Activated naive CD8-positive, alpha-beta T cell treated with anti-CD3 and anti-CD28 coated beads, Interleukin-2, amount 10 ng/mL, durations not matched to agents 7 days and 5 days (primary cell): ENCODE data around the gene RASA4. TPM values are rescaled to one million over a fixed set of nuclear protein-coding genes. Genes with fewer than 3 reads are reported as not detected.
"Not testable (repeated sequence)": the region's sequence is repeated elsewhere in the genome, so short reads cannot be mapped to it uniquely, and the experiment has no call there.

Source experiments
- ATAC-seq: fragments of 150-1000 bp; cut with Tn5 transposase; one replicate; pipeline ENCODE4 v1.10.0; 2021; ENCODE audit warnings: low read depth, moderate library complexity
- POLR2A ChIA-PET: fragments of 350-600 bp; sonication (Branson Sonifier 250); formaldehyde crosslinking; loops from one replicate; lab custom pipeline; 2021; ENCODE audit warnings: antibody characterized with exemption; lab: Charles Lee
- DNase-seq: peaks from one replicate; pipeline ENCODE4 v3.0.0; 2021
- H3K27ac Mint-ChIP-seq: one replicate; pipeline ENCODE4 v1.8.0; 2022; ENCODE audit warnings: mild to moderate bottlenecking, mixed read lengths
- H3K27me3 Mint-ChIP-seq: one replicate; pipeline ENCODE4 v1.8.0; 2022; ENCODE audit warnings: mild to moderate bottlenecking, moderate library complexity, mixed read lengths
- H3K36me3 Mint-ChIP-seq: one replicate; pipeline ENCODE4 v1.8.0; 2021; ENCODE audit warnings: mild to moderate bottlenecking, mixed read lengths
- H3K4me1 Mint-ChIP-seq: one replicate; pipeline ENCODE4 v1.8.0; 2021; ENCODE audit warnings: mixed read lengths
- H3K4me3 Mint-ChIP-seq: one replicate; pipeline ENCODE4 v1.8.0; 2022; ENCODE audit warnings: mild to moderate bottlenecking, moderate library complexity, mixed read lengths
- H3K9me3 Mint-ChIP-seq: one replicate; pipeline ENCODE4 v1.8.0; 2021; ENCODE audit warnings: mixed read lengths
- total RNA-seq, 2 experiments: library from RNA; stranded (reverse); gene quantifications; one replicate each; pipeline ENCODE4 v1.2.3, GENCODE V29; 2021

Gene RASA4
- total RNA-seq, 2 experiments from 2014 or later = 40.5 to 43.2 TPM

DNA sequence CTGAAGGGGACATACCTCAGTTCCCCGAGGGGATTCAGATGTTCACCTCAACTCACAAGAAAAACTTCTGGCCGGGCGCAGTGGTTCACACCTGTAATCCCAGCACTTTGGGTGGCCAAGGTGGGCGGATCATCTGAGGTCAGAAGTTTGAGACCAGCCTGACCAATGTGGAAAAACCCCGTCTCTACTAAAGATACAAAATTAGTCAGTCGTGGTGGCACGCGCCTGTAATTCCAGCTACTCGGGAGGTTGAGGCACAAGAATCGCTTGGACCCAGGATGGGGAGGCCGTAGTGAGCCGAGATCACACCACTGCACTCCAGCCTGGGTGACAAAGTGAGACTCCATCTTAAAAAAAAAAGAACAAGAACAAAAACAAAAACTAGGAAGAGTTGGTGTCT is 71.3 kb downstream of the RASA4 start:
- ATAC-seq, POLR2A ChIA-PET, H3K27ac Mint-ChIP-seq: not testable (repeated sequence)

DNA sequence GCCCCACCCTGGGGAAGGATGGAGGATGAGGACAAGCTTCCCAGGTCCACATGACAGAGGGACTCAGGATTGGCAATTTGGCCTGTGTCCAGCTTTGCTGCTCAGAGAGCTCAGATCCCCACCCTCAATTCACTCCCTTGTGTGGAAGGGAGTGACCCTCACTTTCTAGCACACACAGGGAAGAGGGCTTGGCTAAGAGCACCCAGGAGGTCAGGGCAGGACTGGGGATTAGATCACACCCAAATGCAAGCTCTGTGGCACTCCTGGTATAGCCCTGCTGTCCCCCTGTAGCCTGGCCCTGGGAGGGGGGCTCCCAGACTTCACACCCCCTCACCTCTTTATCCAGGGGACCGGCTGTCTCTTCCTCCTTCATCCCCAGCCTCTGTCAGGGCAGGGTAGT is 72.2 kb downstream of the RASA4 start:
- DNase-seq, POLR2A ChIA-PET, ATAC-seq, H3K4me3 Mint-ChIP-seq, H3K27me3 Mint-ChIP-seq, H3K4me1 Mint-ChIP-seq, H3K27ac Mint-ChIP-seq, H3K36me3 Mint-ChIP-seq, H3K9me3 Mint-ChIP-seq: not testable (repeated sequence)

More for the DNA sequence above, 71.3 kb downstream of the RASA4 start:
- not testable (repeated sequence) for H3K4me3 Mint-ChIP-seq, H3K36me3 Mint-ChIP-seq, H3K9me3 Mint-ChIP-seq, H3K27me3 Mint-ChIP-seq, H3K4me1 Mint-ChIP-seq, DNase-seq

DNA sequence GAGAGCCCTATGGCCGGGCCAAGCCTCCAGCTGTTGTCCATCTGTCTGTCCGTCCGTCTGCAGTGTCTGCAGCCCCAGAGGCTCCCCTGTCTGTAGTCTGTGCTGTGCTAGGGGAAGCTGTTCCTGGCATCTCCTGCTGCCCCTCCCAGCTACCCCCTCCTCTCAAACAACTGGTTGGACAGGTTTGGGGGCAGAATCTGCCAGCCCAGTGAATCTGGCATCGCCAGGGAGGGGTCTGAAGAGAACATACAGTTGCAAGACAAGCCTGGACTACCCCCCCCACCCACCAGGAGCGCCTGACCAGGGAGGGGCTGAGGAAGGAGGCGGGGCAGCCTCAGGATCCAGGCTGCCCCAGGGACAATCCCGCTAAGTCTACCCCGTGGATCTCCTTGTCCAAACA is 73.0 kb downstream of the RASA4 start, which contains the start of gene UPK3BL2:
TSS of gene UPK3BL2 (minus strand) at position 101 of the 400 bp plus-strand sequence. CDS start at position 41, 60 bp downstream.
- POLR2A ChIA-PET, H3K36me3 Mint-ChIP-seq, H3K9me3 Mint-ChIP-seq, DNase-seq, ATAC-seq, H3K27me3 Mint-ChIP-seq, H3K27ac Mint-ChIP-seq, H3K4me1 Mint-ChIP-seq, H3K4me3 Mint-ChIP-seq: not testable (repeated sequence)

DNA sequence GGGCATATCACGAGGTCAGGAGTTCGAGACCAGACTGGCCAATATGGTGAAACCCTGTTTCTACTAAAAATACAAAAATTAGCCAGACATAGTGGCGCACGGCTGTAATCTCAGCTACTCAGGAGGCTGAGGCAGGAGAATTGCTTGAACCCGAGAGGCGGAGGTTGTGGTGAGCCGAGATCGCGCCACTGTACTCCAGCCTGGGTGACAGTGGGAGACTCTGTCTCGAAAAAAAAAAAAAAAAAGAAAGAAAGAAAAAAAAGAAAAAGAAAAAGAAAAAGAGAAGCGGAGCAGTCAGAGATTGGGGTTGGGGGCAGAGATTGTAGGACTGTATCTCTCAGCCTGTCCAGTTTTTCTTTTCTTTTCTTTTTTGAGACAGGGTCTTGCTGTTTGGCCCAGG is 73.8 kb downstream of the RASA4 start:
- H3K9me3 Mint-ChIP-seq, POLR2A ChIA-PET, H3K4me3 Mint-ChIP-seq, H3K36me3 Mint-ChIP-seq, H3K27ac Mint-ChIP-seq, H3K4me1 Mint-ChIP-seq, H3K27me3 Mint-ChIP-seq, ATAC-seq, DNase-seq: not testable (repeated sequence)

GRCh38 chr7:102542083-102542482 is 74.5 kb downstream of the RASA4 start:
- H3K27me3 Mint-ChIP-seq, H3K4me3 Mint-ChIP-seq, ATAC-seq, H3K27ac Mint-ChIP-seq, H3K36me3 Mint-ChIP-seq, H3K9me3 Mint-ChIP-seq, H3K4me1 Mint-ChIP-seq, POLR2A ChIA-PET, DNase-seq: not testable (repeated sequence)

DNA sequence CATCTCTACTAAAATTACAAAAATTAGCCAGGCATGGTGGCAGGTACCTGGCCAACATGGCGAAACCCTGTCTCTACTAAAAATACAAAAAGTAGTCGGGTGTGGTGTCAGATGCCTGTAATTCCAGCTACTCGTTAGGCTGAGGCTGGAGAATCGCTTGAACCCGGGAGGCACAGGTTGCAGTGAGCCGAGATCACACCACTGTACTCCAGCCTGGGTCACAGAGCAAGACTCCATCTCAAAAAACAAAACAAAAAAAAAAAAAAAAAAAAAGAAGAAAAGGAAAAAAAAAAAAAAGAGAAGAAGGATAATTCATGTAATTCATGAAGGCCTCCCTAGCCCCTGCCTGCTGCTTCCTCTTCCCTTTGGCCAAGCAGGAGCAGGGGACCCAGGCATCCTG is 76.0 kb downstream of the RASA4 start:
- H3K4me3 Mint-ChIP-seq, H3K27me3 Mint-ChIP-seq, DNase-seq, H3K27ac Mint-ChIP-seq, ATAC-seq, POLR2A ChIA-PET, H3K9me3 Mint-ChIP-seq, H3K4me1 Mint-ChIP-seq, H3K36me3 Mint-ChIP-seq: not testable (repeated sequence)

GRCh38 chr7:102535062-102535615 is 81.4 kb downstream of the RASA4 start:
- H3K27me3 Mint-ChIP-seq, H3K36me3 Mint-ChIP-seq, H3K4me3 Mint-ChIP-seq, H3K9me3 Mint-ChIP-seq, H3K27ac Mint-ChIP-seq, ATAC-seq, POLR2A ChIA-PET, H3K4me1 Mint-ChIP-seq, DNase-seq: not testable (repeated sequence)

DNA sequence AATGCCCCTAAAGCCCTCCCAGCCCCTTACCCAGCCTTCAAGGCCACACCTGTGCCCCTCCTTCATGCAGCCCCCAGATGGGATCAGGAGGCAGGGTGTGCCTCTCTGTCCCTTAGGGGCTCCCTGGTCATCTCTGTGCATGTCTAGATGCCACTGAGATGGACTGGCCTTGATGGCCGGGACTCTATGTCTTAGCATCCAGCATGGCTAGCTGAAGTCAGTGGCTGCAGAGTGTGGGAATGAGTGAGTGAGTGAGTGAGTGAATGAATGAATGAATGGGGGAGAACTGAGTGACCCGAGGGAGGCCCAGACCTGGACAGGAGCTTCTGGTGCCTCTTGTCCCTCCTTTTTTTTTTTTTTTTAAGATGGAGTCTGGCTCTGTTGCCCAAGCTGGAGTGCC is 84.4 kb downstream of the RASA4 start:
- H3K9me3 Mint-ChIP-seq, H3K27me3 Mint-ChIP-seq, H3K4me3 Mint-ChIP-seq, ATAC-seq, DNase-seq, H3K36me3 Mint-ChIP-seq, H3K27ac Mint-ChIP-seq, H3K4me1 Mint-ChIP-seq, POLR2A ChIA-PET: not testable (repeated sequence)

DNA sequence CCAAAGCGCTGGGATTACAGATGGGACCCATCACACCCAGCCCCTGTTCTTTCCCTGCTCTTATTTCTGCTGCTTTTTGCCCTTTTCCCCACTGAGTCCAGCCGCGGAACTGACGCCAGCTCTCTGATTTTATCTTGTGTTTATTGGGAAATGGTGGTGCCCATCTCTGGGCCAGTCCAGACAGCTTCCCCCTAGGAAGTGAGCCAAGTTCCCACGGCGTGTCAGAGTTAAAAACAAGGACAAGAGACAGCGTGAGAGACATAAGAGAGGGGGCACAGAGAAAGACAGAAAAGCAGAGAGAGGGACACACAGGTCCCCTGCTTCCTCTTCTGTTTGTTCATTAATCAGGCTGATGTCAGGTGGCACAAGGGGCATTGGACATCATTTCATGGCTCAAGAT is 85.0 kb downstream of the RASA4 start:
- H3K27ac Mint-ChIP-seq, H3K4me1 Mint-ChIP-seq, POLR2A ChIA-PET, H3K9me3 Mint-ChIP-seq, DNase-seq, H3K27me3 Mint-ChIP-seq, H3K4me3 Mint-ChIP-seq, H3K36me3 Mint-ChIP-seq, ATAC-seq: not testable (repeated sequence)

GRCh38 chr7:102527822-102528793 is 88.4 kb downstream of the RASA4 start:
- H3K27ac Mint-ChIP-seq, H3K36me3 Mint-ChIP-seq, H3K9me3 Mint-ChIP-seq, H3K27me3 Mint-ChIP-seq, H3K4me3 Mint-ChIP-seq, POLR2A ChIA-PET, ATAC-seq, H3K4me1 Mint-ChIP-seq, DNase-seq: not testable (repeated sequence)

GRCh38 chr7:102527182-102527581 is 89.4 kb downstream of the RASA4 start:
- POLR2A ChIA-PET, H3K4me1 Mint-ChIP-seq, DNase-seq, H3K27ac Mint-ChIP-seq, H3K9me3 Mint-ChIP-seq, H3K4me3 Mint-ChIP-seq, ATAC-seq, H3K36me3 Mint-ChIP-seq, H3K27me3 Mint-ChIP-seq: not testable (repeated sequence)

DNA sequence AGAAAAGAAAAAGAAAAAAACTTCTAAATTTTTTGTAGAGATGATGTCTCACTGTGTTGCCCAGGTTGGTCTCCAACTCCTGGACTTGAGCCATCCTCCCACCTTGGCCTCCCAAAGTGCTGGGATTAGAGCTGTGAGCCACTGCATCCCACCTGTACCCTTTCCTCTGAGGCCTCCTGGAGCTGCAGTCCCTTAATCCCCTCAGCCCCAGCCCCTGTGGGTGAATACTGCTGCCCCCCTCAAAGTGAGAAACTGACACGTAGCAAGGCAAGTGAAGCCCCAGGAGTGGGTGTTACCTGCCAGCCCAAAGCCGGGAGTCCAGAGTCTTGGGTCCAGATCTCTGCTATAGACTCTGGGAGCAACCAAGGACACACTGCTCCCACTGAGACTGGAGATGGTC is 91.8 kb downstream of the RASA4 start:
- H3K27ac Mint-ChIP-seq, ATAC-seq, H3K4me1 Mint-ChIP-seq, H3K36me3 Mint-ChIP-seq, H3K27me3 Mint-ChIP-seq, H3K9me3 Mint-ChIP-seq, DNase-seq, POLR2A ChIA-PET, H3K4me3 Mint-ChIP-seq: not testable (repeated sequence)
